ENCODE data around the gene TCEA2.

DNA sequence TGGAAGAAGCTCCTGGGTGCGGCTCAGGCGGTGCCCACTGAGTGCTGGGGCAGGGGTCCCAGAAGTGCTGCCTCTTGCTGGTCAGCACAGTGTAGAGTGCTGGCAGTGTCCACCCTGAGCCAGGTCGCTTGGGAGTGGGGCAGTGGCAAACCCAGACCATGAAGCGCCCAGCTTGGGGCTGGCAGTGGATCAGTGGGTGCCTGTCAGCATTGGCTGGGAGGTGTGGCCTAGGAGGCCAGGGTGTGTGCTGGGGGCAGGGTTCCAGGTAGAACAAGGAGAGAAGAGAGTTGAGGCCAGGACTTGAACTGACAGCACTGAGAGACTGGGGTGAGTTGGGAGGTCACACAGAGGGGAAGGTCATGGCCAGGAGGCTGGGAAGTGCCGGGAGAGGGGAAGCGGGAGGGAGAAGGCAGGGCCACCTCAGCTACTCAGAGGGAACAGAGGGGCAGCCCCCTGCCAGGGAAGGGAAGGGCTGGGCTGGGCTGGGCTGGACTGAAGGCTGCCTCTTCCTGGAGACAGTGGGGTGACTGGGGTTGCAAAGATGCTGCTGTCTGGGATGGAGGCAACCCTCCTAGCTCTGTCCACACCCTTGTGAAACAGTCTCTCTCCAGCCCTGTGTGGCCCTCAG, 4.1 kb downstream of the TCEA2 start:
- TF ChIP-seq EZH2 (IDR thresholded peaks at IDR 0.05): no peak
- no peak for TF ChIP-seq POLR2AphosphoS5 (IDR thresholded peaks at IDR 0.05; ENCODE audit: borderline replicate concordance, low read depth, low read length)
- no peak for TF ChIP-seq FOXP2 (optimal IDR thresholded peaks at IDR 0.05; ENCODE audit: control extremely low read depth, extremely low read length, insufficient read depth)

Data from SK-N-MC (cell line).